Activated CD4-positive, alpha-beta T cell treated with anti-CD3 and anti-CD28 coated beads for 4 hours (primary cell): Measurements from ENCODE around the gene NTMT1.
"Not testable (repeated sequence)": the region's sequence is repeated elsewhere in the genome, so short reads cannot be mapped to it uniquely, and the experiment has no call there.

Experiments
- DNase-seq, 2 donors: peaks; one replicate each; pipeline ENCODE4 v3.0.0-alpha.2; 2020

NTMT1 gene

GRCh38 chr9:129615407-129616285, 10.3 kb upstream of the NTMT1 start:
- no peak for DNase-seq

GRCh38 chr9:129617167-129617566, 8.8 kb upstream of the NTMT1 start:
- no peak for DNase-seq

DNA sequence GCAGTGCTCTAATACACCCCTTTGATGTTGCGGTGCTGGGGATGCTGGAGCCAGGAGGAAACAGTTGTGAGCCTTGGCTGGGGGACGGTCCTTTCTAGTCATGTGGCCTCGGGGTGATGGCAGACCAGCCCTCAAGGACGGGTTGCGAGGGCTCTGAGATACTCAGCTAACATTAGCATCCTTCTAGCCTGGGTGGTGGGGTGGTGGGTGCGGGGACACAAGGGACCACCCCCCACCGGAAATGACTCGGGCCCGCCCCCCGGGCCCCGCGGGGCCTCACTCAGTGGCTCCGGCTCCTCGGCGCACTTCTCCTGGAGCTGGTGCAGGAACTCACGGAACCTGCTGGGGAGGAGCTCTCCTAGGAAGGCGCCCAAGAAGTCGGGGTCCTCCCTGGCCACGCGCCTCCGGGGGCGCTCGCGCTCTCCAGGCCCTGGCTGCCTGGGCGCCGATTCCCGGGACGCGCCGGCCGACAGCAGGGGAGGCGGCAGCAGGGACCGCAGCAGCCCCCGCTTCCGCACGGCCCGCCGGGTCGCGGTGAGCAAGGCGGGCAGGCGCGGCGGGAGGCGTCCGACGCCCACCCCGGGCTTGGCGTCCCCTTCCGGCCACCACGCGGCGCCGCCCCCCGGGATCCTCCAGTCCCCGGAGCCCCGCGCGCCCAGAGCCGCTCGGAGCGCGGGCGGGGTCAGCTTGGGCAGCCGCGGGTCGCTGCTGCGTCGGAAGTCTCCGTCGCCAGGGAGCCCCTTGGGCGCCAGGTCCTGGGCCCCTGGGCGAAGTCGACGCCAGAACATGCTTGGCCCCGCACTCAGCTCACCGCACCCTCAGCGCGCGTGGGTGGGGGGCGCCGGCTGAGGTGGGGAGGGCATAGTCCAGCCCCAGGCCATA, 5.9 kb upstream of the NTMT1 start:
- DNase-seq, result no peak

DNA sequence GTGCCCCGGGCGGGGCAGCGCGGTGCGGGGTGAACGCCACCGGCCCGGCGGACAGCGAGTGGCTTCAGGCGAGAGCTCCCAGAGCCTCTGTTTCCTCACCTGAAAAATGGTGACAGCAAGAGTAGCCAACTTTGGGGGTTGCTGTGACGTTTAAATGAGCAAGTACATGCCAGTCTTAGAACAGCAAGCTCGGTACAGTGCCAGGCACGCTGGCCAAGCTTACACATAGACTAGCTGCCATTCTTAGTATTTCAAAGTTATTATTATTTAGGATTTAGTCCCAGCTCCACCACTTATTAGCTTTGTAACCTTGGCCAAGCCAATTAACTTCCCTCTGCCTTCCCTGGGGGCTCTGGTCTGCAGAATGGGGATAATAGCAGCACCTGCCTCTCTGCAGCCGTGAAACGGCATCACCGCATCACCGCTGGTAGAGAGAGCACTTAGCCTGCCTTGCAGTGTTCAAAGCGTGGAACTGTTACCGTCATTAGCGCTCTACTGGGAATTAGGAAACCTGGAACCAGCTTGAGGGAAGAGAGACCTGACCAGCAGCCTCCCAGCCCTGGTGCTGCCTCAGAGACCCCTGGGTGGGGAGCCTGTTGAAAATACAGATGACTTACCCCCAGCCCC, 5.2 kb upstream of the NTMT1 start, which contains the start of gene C9orf50:
TSS of gene C9orf50 (minus strand) at position 433 of the 627 bp plus-strand sequence. CDS start 527 bp downstream, outside the sequence.
- DNase-seq, result no peak

GRCh38 chr9:129623331-129623730, 2.6 kb upstream of the NTMT1 start:
- no peak for DNase-seq

- DNase-seq, result peak; percentile 61 to 70
These were observed 1.7 kb upstream of the NTMT1 start for GRCh38 chr9:129624168-129624759.

- DNase-seq, result no peak
These were observed 1.0 kb upstream of the NTMT1 start for GRCh38 chr9:129624947-129625346.

DNA sequence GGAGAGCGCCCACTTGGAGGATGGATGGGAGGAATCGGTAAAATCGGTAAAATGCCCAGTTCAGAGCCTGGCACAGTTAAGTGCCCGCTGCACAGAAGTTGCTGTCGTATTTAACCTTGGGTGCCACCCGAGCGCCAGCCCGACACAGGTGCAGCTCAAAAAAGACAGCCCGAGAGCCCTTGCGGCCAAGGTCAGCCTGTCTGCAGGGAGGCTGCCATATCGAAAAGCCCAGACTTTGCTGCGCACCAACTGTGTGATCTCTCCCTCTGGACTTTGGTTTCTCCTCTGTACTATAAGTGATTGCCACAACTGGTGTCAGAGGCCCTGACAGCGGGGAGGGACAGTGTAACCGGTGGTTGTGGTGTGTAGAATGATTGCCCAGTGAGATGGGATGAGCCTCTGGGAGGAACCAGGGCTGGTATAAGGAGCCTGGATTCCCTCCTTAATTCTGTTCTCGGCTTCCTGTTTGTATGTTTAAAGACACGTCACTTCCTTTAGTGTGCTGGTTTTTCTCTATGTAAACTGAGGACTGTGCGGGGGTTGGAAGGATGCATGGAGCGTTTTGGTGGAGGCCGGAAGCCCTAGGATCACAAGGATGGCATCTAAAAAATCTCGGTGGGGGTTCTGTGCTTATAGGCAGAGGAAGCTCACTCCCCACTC, 792 bp downstream of the NTMT1 start:
- DNase-seq, result peak; percentile 22 to 23

GRCh38 chr9:129627556-129628440, 1.8 kb downstream of the NTMT1 start:
- DNase-seq, result no peak

- DNase-seq, result no peak
These were observed 2.7 kb downstream of the NTMT1 start for GRCh38 chr9:129628709-129629108.

DNA sequence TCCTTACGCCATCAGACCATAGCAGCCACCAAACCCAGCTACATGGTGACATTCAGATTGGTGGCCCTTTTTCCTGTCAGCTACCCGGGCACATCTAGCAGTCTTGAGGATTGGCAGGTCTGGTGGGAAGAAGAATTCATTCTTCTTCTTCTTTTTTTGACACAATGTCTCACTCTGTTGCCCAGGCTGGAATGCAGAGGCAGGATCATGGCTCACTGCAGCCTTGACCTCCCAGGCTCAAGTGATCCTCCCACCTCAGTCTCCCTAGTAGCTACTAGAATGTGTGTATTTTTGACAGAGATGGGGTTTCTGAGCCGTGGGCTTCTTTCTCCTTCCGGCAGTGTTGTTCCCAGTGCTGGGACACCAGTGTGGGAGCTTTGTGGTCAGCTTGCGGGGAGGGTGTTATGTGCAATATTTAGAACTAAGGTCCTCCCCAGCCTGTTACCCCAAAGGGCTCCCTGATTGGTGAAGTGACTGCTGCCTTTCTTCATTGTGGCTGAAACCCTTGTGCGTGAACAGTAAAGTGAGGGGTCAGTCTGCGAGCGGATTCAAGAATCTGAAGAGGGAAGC, 3.4 kb downstream of the NTMT1 start:
- no peak for DNase-seq

- DNase-seq, result no peak
These were observed 5.2 kb downstream of the NTMT1 start for GRCh38 chr9:129630967-129631673.

- no peak for DNase-seq
These were observed 5.7 kb downstream of the NTMT1 start for GRCh38 chr9:129631674-129632129.

DNA sequence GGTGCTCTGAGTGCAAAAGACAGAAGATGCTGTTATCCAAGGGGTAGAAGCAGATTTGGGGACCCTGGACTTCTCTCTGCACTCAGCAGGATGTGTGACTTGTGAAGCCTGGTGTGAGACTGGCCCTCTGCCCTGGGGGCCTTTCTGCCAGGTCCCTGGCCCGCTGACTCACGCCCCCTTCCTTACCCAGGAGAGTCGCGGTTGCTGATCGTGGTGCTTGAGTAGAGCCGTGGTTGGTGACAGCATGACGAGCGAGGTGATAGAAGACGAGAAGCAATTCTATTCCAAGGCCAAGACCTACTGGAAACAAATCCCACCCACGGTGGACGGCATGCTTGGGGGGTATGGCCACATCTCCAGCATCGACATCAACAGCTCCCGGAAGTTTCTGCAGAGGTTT, 6.5 kb downstream of the NTMT1 start:
- DNase-seq, result no peak

DNA sequence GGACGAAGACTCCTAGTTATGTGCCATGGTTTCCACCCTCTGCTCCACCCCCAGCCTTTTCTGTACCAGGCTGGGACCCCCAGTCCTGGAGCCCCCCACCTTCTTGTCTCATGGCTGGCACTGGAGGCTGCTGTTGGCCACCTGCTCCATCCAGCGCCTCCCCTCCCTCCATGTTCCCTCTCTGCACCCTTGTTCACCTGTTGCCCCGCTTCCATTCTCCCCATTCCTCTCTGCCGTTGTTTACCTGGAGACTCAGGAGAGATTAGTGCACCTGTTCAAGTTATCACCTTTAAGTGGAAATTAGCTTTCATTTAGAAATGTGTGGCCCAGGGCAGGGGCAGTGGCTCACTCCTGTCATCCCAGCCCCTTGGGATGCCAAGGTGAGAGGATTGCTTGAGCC, 7.2 kb downstream of the NTMT1 start:
- DNase-seq, result no peak

- no peak for DNase-seq
These were observed 7.9 kb downstream of the NTMT1 start for GRCh38 chr9:129633848-129634247.

DNA sequence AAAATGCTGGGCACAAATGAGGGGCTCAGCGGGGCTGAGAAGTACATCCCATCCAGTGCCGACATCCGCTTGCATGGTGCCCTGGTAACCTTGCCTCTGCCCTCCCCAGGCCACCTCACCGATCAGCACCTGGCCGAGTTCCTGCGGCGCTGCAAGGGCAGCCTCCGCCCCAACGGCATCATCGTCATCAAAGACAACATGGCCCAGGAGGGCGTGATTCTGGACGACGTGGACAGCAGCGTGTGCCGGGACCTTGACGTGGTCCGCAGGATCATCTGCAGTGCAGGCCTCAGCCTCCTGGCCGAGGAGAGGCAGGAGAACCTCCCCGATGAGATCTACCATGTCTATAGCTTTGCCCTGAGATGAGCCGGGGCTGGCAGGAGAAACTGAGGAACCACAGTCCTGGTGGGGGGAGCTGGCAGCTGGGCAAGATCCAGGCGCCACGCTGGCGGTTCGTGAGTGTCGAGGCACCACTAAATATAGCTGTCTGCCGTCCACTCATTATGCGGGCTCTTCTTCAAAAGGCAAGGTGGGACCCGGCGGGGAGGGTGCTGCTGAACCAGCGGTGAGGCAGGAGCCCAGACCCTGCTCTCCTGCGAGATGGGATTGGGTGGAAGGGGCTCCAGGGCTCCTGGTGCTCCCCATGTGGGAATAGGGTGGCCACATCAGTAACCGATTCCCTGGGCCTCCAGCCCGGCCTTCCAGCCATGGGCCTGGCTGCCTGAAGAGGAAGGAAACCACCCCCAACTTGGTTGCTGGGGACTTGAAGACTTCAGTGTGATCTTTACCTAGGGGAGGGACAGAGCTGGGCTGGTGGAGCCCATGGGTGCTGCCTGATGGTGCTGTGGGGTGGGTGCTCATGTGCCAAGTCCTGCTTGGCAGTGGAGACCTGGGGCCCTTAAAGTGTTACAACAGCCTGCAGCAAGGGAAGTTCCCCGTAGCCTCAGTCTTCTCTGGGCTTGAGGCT, 9.4 kb downstream of the NTMT1 start:
- no peak for DNase-seq

- not testable (repeated sequence) for DNase-seq
These were observed 10.4 kb downstream of the NTMT1 start for GRCh38 chr9:129636343-129636742.

DNA sequence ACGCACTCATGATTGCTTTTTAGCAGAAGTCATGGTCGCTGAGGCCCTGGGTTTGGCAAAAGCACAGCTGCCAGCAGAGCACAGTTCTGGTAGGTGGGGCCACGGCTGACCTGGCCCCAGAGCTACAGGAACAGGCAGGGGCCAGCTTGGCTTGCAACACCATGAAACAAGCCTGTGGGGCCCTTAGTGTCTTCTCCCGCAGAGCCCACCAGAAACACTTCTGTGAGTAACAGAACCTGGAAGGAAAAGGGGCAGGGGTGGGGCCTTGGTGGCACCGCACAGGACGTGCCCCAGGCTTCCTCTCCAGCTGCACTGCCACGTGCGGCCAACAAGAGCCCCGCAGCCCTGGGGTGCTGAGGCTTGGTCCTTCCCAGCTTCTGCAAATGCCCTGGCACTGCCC, 11.1 kb downstream of the NTMT1 start:
- DNase-seq, result no peak
